A549 treated with ZK216348 at 1 μM for 4 hours (cell line): ENCODE results near the gene CHST13. TPM values are rescaled to one million over a fixed set of nuclear protein-coding genes. Genes with fewer than 3 reads are reported as not detected.

Experiments
- total RNA-seq: library from RNA; stranded (reverse); fragments of 200-300 nt; extraction: Qiagen RNA extraction; gene quantifications from 5 replicates; pipeline ENCODE4 v1.2.3, GENCODE V29; 2022; ENCODE audit warnings: low read depth

CHST13 gene, protein sequence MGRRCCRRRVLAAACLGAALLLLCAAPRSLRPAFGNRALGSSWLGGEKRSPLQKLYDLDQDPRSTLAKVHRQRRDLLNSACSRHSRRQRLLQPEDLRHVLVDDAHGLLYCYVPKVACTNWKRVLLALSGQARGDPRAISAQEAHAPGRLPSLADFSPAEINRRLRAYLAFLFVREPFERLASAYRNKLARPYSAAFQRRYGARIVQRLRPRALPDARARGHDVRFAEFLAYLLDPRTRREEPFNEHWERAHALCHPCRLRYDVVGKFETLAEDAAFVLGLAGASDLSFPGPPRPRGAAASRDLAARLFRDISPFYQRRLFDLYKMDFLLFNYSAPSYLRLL
- total RNA-seq, result 0.41 to 1.3 TPM (median 1.1 TPM) in 5 replicates

GRCh38 chr3:126523745-126524428 lies at the start of gene CHST13:
TSS of gene CHST13 (plus strand) at chr3:126524155. CDS start at chr3:126524333, 178 bp downstream.

GRCh38 chr3:126475413-126476114 lies 48.4 kb upstream of the CHST13 start, which contains the start of gene ZXDC:
TSS of gene ZXDC (minus strand) at chr3:126475891. CDS start at chr3:126475865, 26 bp downstream.

GRCh38 chr3:126517291-126517951 lies 6.5 kb upstream of the CHST13 start, which contains the start of gene UROC1:
TSS of gene UROC1 (minus strand) at chr3:126517773. CDS start at chr3:126517719, 54 bp downstream.

DNA sequence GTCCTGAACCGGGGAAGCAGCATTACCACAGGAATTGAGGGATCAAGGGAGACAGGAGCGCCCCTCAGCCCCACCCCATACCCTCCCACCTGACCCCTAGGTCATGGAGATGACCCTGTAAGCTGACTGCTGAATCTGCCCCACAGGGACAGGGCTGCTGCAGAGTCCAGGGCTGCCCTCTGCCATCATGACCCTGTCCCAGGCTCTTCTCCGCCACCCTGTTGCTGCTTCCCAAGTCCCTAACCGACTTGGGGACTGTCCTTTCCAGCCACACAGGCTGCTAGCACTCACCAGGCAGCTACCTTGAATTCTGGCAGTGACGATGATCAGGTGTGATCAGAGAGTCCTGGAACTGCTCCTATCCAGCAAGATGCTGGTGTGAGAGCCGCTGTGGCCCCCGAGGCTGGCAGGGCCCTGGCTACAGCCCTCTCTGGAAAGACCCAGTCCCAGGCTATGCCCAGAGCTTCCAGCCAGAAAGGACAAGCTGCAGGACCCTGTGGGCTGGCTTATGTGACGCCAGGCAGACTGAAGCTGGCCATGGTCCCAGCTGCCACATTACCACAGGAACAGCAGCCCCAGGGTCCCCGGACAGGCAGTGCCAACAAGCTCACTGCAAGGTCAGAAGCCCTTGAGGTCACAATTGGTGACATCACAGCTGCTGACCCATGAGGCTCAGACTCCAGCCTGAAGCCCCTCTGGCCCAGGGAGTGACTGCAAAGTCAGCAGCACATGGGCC lies 34.5 kb downstream of the CHST13 start, which contains the start of gene C3orf22:
Gene C3orf22 (minus strand): TSS at position 597 of the 736 bp plus-strand sequence. CDS start 5,542 bp downstream, outside the sequence.

Other genes with a start within 250 kb of the CHST13 start
- gene KLF15, start 166.7 kb upstream of the CHST13 start, total RNA-seq, result 0.11 to 0.30 TPM (median 0.13 TPM) in 5 replicates
- gene CFAP100, start 129.2 kb upstream of the CHST13 start, total RNA-seq, result not detected in 5 replicates
- gene ZXDC, start 48.3 kb upstream of the CHST13 start, total RNA-seq, result 4.9 to 10.0 TPM (median 9.3 TPM) in 5 replicates
- gene UROC1, start 6.4 kb upstream of the CHST13 start, total RNA-seq, result not detected in 5 replicates
- gene C3orf22, start 34.8 kb downstream of the CHST13 start, total RNA-seq, result not detected in 5 replicates
- gene TXNRD3, start 131.0 kb downstream of the CHST13 start, total RNA-seq, result 5.5 to 11.3 TPM (median 6.1 TPM) in 5 replicates
- gene CHCHD6, start 180.1 kb downstream of the CHST13 start, total RNA-seq, result 14.4 to 22.9 TPM (median 21.1 TPM) in 5 replicates